ENCODE measurements around the gene GABRB3. TPM values are rescaled to one million over a fixed set of nuclear protein-coding genes. Genes with fewer than 3 reads are reported as not detected.

The GABRB3 gene
- polyA plus RNA-seq, 1 donor (not counting 4 experiments of a cell fraction or from before 2014, with no cell fraction given), result 0.81 TPM

DNA sequence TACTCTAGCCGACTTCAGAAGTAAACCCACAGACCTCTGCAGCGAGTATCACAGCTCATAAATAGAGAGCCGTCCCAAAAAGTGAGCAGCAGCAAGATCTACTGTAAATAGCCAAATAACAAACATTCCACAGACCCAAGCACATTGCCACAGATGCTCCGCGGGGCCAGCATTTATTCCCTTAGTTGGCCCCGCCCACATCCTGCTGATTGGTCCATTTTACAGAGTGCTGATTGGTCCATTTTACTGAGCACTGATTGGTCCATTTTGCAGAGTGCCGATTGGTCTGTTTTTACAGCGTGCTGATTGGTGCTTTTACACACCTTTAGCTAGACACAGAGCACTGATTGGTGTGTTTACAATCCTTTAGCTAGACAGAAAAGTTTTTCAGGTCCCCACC, 17.3 kb upstream of the GABRB3 start:
- Histone ChIP-seq H3K9me3 (ENCODE audit: control insufficient read depth, low read depth, low read length) (no peaks in the 10 kb centered on the region), H3K27me3 (ENCODE audit: control insufficient read depth, extremely low read depth, insufficient read depth, low read length) (no peaks in the 10 kb centered on the region), H3K9me1 (ENCODE audit: control insufficient read depth, extremely low read depth, insufficient read depth, low read length) (no peaks in the 10 kb centered on the region), H4K20me1 (ENCODE audit: control insufficient read depth, extremely low read depth, insufficient read depth, low read length) (no peaks in the 10 kb centered on the region), H3K36me3 (ENCODE audit: control insufficient read depth in 2 of 2, extremely low read depth in 1 of 2, insufficient read depth in 2 of 2, low read length in 2 of 2) (no peaks in the 10 kb centered on the region), H3K4me1 (ENCODE audit: control insufficient read depth, extremely low read depth, insufficient read depth, low read length) (no peaks in the 10 kb centered on the region), H2AFZ (ENCODE audit: control insufficient read depth, low read length) (no peak overlapping the region), H3K9ac (ENCODE audit: control insufficient read depth, extremely low read depth, insufficient read depth, low read length) (no peak overlapping the region), H3K79me2 (ENCODE audit: control insufficient read depth, insufficient read depth, low read length) (no peaks in the 10 kb centered on the region), H3K4me3 (ENCODE audit: control insufficient read depth in 2 of 3, extremely low read depth in 1 of 3, insufficient read depth in 2 of 3, low read depth in 1 of 3, low read length in 3 of 3) (no peak overlapping the region), H3K4me2 (ENCODE audit: control insufficient read depth, extremely low read depth, insufficient read depth, low read depth, low read length) (no peak overlapping the region), H3K27ac (ENCODE audit: control insufficient read depth, insufficient read depth, low read length) (no peak overlapping the region)
- no peak for FAIRE-seq
- TF ChIP-seq, protein P1, sequence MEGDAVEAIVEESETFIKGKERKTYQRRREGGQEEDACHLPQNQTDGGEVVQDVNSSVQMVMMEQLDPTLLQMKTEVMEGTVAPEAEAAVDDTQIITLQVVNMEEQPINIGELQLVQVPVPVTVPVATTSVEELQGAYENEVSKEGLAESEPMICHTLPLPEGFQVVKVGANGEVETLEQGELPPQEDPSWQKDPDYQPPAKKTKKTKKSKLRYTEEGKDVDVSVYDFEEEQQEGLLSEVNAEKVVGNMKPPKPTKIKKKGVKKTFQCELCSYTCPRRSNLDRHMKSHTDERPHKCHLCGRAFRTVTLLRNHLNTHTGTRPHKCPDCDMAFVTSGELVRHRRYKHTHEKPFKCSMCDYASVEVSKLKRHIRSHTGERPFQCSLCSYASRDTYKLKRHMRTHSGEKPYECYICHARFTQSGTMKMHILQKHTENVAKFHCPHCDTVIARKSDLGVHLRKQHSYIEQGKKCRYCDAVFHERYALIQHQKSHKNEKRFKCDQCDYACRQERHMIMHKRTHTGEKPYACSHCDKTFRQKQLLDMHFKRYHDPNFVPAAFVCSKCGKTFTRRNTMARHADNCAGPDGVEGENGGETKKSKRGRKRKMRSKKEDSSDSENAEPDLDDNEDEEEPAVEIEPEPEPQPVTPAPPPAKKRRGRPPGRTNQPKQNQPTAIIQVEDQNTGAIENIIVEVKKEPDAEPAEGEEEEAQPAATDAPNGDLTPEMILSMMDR (optimal IDR thresholded peaks at IDR 0.05 in 1 of 3, IDR thresholded peaks at IDR 0.05 in 1 of 3, conservative IDR thresholded peaks at IDR 0.05 in 1 of 3; ENCODE audit: extremely low read depth in 1 of 3, insufficient read depth in 2 of 3, low read length in 3 of 3), result no peak
- TF ChIP-seq EZH2 (IDR thresholded peaks at IDR 0.05; ENCODE audit: low read length), result no peak
- dilution Hi-C loops (cut with MboI; ENCODE audit: extremely low pct_ligation_motif_present, low sequenced_read_pairs), result no loop called here
- DNase-seq (ENCODE audit: low read depth, low spot score), result no peak

GRCh38 chr15:26781816-26782215, 8.9 kb upstream of the GABRB3 start:
- H3K9ac ChIP-seq (ENCODE audit: control insufficient read depth, extremely low read depth, insufficient read depth, low read length), result no peak overlapping the region
- H3K9me1 ChIP-seq (ENCODE audit: control insufficient read depth, extremely low read depth, insufficient read depth, low read length), result no peaks in the 10 kb centered on the region
- H3K9me3 ChIP-seq (ENCODE audit: control insufficient read depth, low read depth, low read length), result peaks cover 2% of the 10 kb centered on the region
- H3K4me3 ChIP-seq (ENCODE audit: control insufficient read depth in 2 of 3, extremely low read depth in 1 of 3, insufficient read depth in 2 of 3, low read depth in 1 of 3, low read length in 3 of 3), result no peak overlapping the region
- H3K4me1 ChIP-seq (ENCODE audit: control insufficient read depth, extremely low read depth, insufficient read depth, low read length), result no peaks in the 10 kb centered on the region
- DNase-seq (ENCODE audit: low read depth, low spot score) (no peak), FAIRE-seq (no peak)
- H3K27me3 ChIP-seq (ENCODE audit: control insufficient read depth, extremely low read depth, insufficient read depth, low read length), result no peaks in the 10 kb centered on the region
- dilution Hi-C loops (cut with MboI; ENCODE audit: extremely low pct_ligation_motif_present, low sequenced_read_pairs), result no loop called here
- no peak overlapping the region for H3K27ac ChIP-seq (ENCODE audit: control insufficient read depth, insufficient read depth, low read length)
- H3K36me3 ChIP-seq (ENCODE audit: control insufficient read depth in 2 of 2, extremely low read depth in 1 of 2, insufficient read depth in 2 of 2, low read length in 2 of 2), result no peaks in the 10 kb centered on the region
- H4K20me1 ChIP-seq (ENCODE audit: control insufficient read depth, extremely low read depth, insufficient read depth, low read length), result no peaks in the 10 kb centered on the region
- H3K4me2 ChIP-seq (ENCODE audit: control insufficient read depth, extremely low read depth, insufficient read depth, low read depth, low read length), result no peak overlapping the region
- no peak overlapping the region for H2AFZ ChIP-seq (ENCODE audit: control insufficient read depth, low read length)
- H3K79me2 ChIP-seq (ENCODE audit: control insufficient read depth, insufficient read depth, low read length), result no peaks in the 10 kb centered on the region
- TF ChIP-seq EZH2 (IDR thresholded peaks at IDR 0.05; ENCODE audit: low read length), result no peak
- TF ChIP-seq, protein P1 (optimal IDR thresholded peaks at IDR 0.05 in 1 of 3, IDR thresholded peaks at IDR 0.05 in 1 of 3, conservative IDR thresholded peaks at IDR 0.05 in 1 of 3; ENCODE audit: extremely low read depth in 1 of 3, insufficient read depth in 2 of 3, low read length in 3 of 3), result no peak
